HepG2 (cell line): Measurements from ENCODE around the gene GRAMD2A. TPM values are rescaled to one million over a fixed set of nuclear protein-coding genes. Genes with fewer than 3 reads are reported as not detected.

Source experiments
- CEBPB ChIP-seq: IDR thresholded peaks from 2 replicates; pipeline ENCODE4 v1.6.1; 2011; ENCODE audit warnings: low read depth, low read length, improper control_type of control experiment, borderline replicate concordance
- DPF2 ChIP-seq: sonication (generic); formaldehyde crosslinking; IDR thresholded peaks from 2 replicates; pipeline ENCODE4 v1.4.0; 2020; ENCODE audit warnings: mild to moderate bottlenecking, low read depth, missing genetic modification reagents, borderline replicate concordance
- EP300 ChIP-seq, 3 experiments: sonication (generic) in 1 of 3; formaldehyde crosslinking in 1 of 3; IDR thresholded peaks; 2 replicates each; pipeline versions ENCODE4 v1.5.1 to v1.6.1; 2011 to 2020; ENCODE audit warnings: low read depth in 2 of 3, low read length in 2 of 3, borderline replicate concordance in 1 of 3, improper control_type of control experiment in 1 of 3, mild to moderate bottlenecking in 1 of 3, missing genetic modification reagents in 1 of 3, moderate library complexity in 1 of 3
- ERF ChIP-seq: IDR thresholded peaks from 2 replicates; pipeline ENCODE4 v1.6.1; 2018; ENCODE audit warnings: missing biosample characterization, missing genetic modification reagents
- FOXA3 ChIP-seq: IDR thresholded peaks from 2 replicates; pipeline ENCODE4 v1.6.1; 2016; ENCODE audit warnings: missing genetic modification reagents, missing compliant biosample characterization
- FOXJ3 ChIP-seq: sonication (generic); formaldehyde crosslinking; IDR thresholded peaks from 2 replicates; pipeline ENCODE4 v1.4.0; 2020; ENCODE audit warnings: missing genetic modification reagents, mild to moderate bottlenecking, borderline replicate concordance
- HNF4G ChIP-seq, 2 experiments: sonication (generic) in 1 of 2; formaldehyde crosslinking in 1 of 2; IDR thresholded peaks; 2 replicates each; pipeline versions ENCODE4 v1.4.0 to v1.6.1; 2011 to 2020; ENCODE audit warnings: borderline replicate concordance in 2 of 2, low read depth in 2 of 2, mild to moderate bottlenecking in 2 of 2, low read length in 1 of 2, missing genetic modification reagents in 1 of 2, moderate library complexity in 1 of 2
- LCORL ChIP-seq, 2 experiments: fragments of 450-650 bp in 1 of 2; sonication (generic) in 1 of 2; formaldehyde crosslinking in 1 of 2; IDR thresholded peaks; 2 replicates each; pipeline versions ENCODE4 v1.5.0 to v1.6.1; 2017 to 2020; ENCODE audit warnings: antibody characterized with exemption in 1 of 2, missing genetic modification reagents in 1 of 2
- NR2C2 ChIP-seq: sonication (generic); formaldehyde crosslinking; IDR thresholded peaks from 2 replicates; pipeline ENCODE4 v1.4.0; 2020; ENCODE audit warnings: missing genetic modification reagents, mild to moderate bottlenecking, moderate library complexity, borderline replicate concordance
- REPIN1 ChIP-seq: sonication (generic); formaldehyde crosslinking; IDR thresholded peaks from 2 replicates; pipeline ENCODE4 v1.8.0; 2022; ENCODE audit warnings: missing genetic modification reagents, low read depth, mild to moderate bottlenecking, borderline replicate concordance
- RERE ChIP-seq: IDR thresholded peaks from 2 replicates; pipeline ENCODE4 v1.6.1; 2016; ENCODE audit warnings: low read depth, missing genetic modification reagents, missing compliant biosample characterization
- TCF12 ChIP-seq, 2 experiments: fragments of 450-650 bp in 1 of 2; sonication (generic) in 1 of 2; formaldehyde crosslinking in 1 of 2; IDR thresholded peaks; 2 replicates each; pipeline versions ENCODE4 v1.6.1 to v1.8.0; 2017 to 2022; ENCODE audit warnings: antibody characterized with exemption in 1 of 2, mild to moderate bottlenecking in 1 of 2, missing genetic modification reagents in 1 of 2, moderate library complexity in 1 of 2
- YY1 ChIP-seq: IDR thresholded peaks from 2 replicates; pipeline ENCODE4 v1.6.1; 2011; ENCODE audit warnings: low read length, low read depth, moderate library complexity, mild to moderate bottlenecking; ENCODE audit not compliant: insufficient read depth, insufficient replicate concordance
- ZBTB49 ChIP-seq: sonication (generic); formaldehyde crosslinking; IDR thresholded peaks from 2 replicates; pipeline ENCODE4 v1.4.0; 2020; ENCODE audit warnings: missing genetic modification reagents, borderline replicate concordance
- ZKSCAN8 ChIP-seq: IDR thresholded peaks from 2 replicates; pipeline ENCODE4 v1.6.1; 2016; ENCODE audit warnings: borderline replicate concordance, missing genetic modification reagents, missing compliant biosample characterization
- ZNF275 ChIP-seq: sonication (generic); formaldehyde crosslinking; IDR thresholded peaks from 2 replicates; pipeline ENCODE4 v1.8.0; 2022; ENCODE audit warnings: missing genetic modification reagents, mild to moderate bottlenecking, inconsistent platforms, borderline replicate concordance
- ZNF543 ChIP-seq: sonication (generic); formaldehyde crosslinking; IDR thresholded peaks from 2 replicates; pipeline ENCODE4 v1.4.0; 2020; ENCODE audit warnings: mild to moderate bottlenecking, missing genetic modification reagents
- ZSCAN29 ChIP-seq: sonication (generic); formaldehyde crosslinking; conservative IDR thresholded peaks from 2 replicates; pipeline ENCODE4 v1.4.0; 2020; ENCODE audit warnings: mild to moderate bottlenecking, missing genetic modification reagents
- polyA plus RNA-seq, 8 experiments: library from polyadenylated mRNA; depleted of rRNA in 3 of 8; stranded (reverse) in 7 of 8; unstranded in 1 of 8; fragments of >200 nt; fragmentation: Illumina TruSeq in 4 of 8; extraction: Trizol in 4 of 8; gene quantifications; 2 replicates each; pipeline versions ENCODE4 v1.2.1 to v1.2.3, GENCODE V29; 2011 to 2016; ENCODE audit warnings: low read depth in 4 of 8, missing spikeins in 1 of 8, mixed read lengths in 1 of 8; ENCODE audit not compliant: insufficient read depth in 1 of 8
- total RNA-seq, 5 experiments: library from RNA; depleted of rRNA; stranded (reverse); fragments of >200 nt; fragmentation: Illumina TruSeq; extraction: Trizol; gene quantifications; 2 replicates each; pipeline ENCODE4 v1.2.3, GENCODE V29; 2016; ENCODE audit warnings: low read depth in 1 of 5

The GRAMD2A gene
- total and polyA plus RNA-seq, 2 of the 13 experiments (the other 11 are each of a cell fraction or from before 2014, with no cell fraction given), result 0.04 TPM; not detected in 1

- peak; percentile 71 for TF ChIP-seq RERE (CRISPR knock-in tag)
- peak; percentile 80; the same call in 1 of the 2 replicates for TF ChIP-seq FOXJ3 (CRISPR knock-in tag)
- TF ChIP-seq DPF2, result peak; percentile 94
- no peak for TF ChIP-seq YY1
- peak; percentile 99 for TF ChIP-seq CEBPB
- peak; percentile 93 for TF ChIP-seq HNF4G (IDR thresholded peaks at IDR 0.05; ENCODE audit: borderline replicate concordance, low read depth, low read length)
- peak; percentile 76; the same call in 1 of the 2 replicates for TF ChIP-seq HNF4G (CRISPR knock-in tag; IDR thresholded peaks at IDR 0.05; ENCODE audit: borderline replicate concordance, low read depth)
- TF ChIP-seq ZKSCAN8 (CRISPR knock-in tag), result peak; percentile 71; the same call in 1 of the 2 replicates
- no peak for TF ChIP-seq TCF12 (IDR thresholded peaks at IDR 0.05)
- TF ChIP-seq TCF12 (CRISPR knock-in tag; IDR thresholded peaks at IDR 0.05), result 0 out of 2 replicates have a peak, but pooled peaks have one; percentile 45
- 0 out of 2 replicates have a peak, but pooled peaks have one; percentile 34 for TF ChIP-seq ZNF543 (CRISPR knock-in tag)
- TF ChIP-seq NR2C2, result peak; percentile 66; the same call in 1 of the 2 replicates
- 0 out of 2 replicates have a peak, but pooled peaks have one; percentile 56 for TF ChIP-seq REPIN1 (CRISPR knock-in tag)
- TF ChIP-seq LCORL (IDR thresholded peaks at IDR 0.05), result no peak
- TF ChIP-seq LCORL (CRISPR knock-in tag; IDR thresholded peaks at IDR 0.05), result peak; percentile 76
- TF ChIP-seq ERF, result peak; percentile 43; the same call in 1 of the 2 replicates
- TF ChIP-seq FOXA3 (CRISPR knock-in tag), result peak; percentile 76
- peak; percentile 83 to 96 for TF ChIP-seq EP300 (IDR thresholded peaks at IDR 0.05; ENCODE audit: low read depth in 2 of 2, low read length in 2 of 2)
- no peak; the same call in 1 of the 2 replicates for TF ChIP-seq EP300 (CRISPR knock-in tag; IDR thresholded peaks at IDR 0.05; ENCODE audit: borderline replicate concordance)
- TF ChIP-seq ZSCAN29 (CRISPR knock-in tag), result 0 out of 2 replicates have a peak, but pooled peaks have one; percentile 44
- no peak for TF ChIP-seq ZBTB49 (CRISPR knock-in tag)
- TF ChIP-seq ZNF275 (CRISPR knock-in tag), result no peak
These were observed 14.9 kb downstream of the GRAMD2A start (continued) for GRCh38 chr15:72182673-72183072.
